HG03439 (cell line): ENCODE measurements around the gene PKIG.
"Not testable (repeated sequence)": the region's sequence is repeated elsewhere in the genome, so short reads cannot be mapped to it uniquely, and the experiment has no call there.

Source experiments
- ATAC-seq: cut with Tn5 transposase; IDR thresholded peaks from one replicate; pipeline ENCODE4 v1.9.1; 2021; ENCODE audit warnings: mild to moderate bottlenecking, moderate library complexity; ENCODE audit not compliant: unreplicated experiment

PKIG gene

DNA sequence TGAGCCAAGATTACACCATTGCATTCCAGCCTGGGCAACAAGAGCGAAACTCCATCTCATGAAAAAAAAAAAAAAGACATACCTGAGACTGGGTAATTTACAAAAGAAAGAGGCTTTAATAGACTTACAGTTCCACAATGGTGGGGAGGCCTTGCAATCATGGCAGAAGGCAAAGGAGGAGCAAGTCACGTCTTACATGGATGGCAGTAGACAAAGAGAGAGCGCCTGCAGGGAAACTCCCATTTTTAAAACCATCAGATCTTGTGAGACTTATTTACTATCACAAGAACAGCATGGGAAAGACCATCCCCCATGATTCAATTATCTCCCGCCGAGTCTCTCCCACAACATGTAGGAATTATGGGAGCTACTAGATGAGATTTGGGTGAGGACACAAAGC, 71.8 kb downstream of the PKIG start:
- not testable (repeated sequence) for ATAC-seq

DNA sequence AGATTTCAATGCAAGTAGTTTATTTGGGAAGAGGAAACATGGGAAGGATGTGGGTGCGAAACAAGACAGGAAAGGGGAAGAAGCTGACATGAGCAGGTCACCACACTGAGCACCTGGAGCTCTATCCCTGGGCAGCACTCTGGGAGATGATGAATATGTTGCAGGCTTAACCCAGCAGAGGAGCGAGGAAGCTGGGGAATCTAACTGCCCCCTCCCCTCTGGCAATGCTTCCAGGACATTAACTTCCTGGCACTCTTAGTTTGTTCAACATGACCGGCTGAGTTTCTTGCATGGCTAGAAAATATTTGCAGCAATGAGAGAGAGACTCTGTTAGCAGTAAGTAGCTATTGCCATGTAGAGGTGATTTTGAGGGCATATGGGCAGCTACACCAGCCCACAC, 74.1 kb downstream of the PKIG start:
- ATAC-seq, result no peak

GRCh38 chr20:44657875-44658274, 75.5 kb downstream of the PKIG start:
- ATAC-seq, result no peak

- ATAC-seq, result no peak
Measured at GRCh38 chr20:44658810-44659209, 76.4 kb downstream of the PKIG start.

DNA sequence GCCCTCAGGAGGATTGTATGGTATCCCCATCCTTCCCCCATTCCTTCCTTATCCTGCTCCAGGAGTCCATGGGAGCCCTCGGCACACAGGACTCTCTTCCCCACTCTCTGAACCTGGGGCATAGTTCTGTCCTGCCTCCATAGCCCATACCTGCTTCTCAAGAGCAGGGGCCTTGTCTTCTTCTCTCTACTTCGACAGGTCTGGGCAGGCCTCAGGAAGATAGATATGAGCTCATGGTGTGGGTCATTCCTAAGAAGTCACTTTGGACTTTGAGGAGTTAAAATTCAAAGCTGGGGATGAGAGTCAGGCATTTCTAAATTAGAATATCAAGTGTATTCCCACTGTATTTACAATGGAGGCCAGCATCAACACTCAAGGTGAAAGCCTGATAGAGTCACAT, 77.6 kb downstream of the PKIG start:
- ATAC-seq, result no peak

DNA sequence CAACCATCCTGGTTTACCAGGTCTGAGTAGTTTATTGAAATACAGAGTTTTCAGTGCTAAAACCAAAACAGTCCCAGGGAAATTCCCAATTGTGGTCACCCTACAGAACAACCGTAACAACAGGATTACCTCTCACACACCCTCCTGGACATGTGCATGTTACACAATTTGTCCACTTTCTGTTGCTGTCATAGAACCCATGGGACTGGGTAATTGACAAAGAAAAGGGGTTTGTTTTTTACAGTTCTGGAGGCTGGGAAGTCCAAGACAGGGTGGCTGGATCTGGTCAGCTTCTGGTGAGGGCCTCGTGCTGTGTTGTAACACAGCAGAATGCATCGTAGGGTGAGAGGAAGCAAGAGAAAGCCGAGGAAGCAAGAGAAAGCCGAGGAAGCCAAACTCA, 78.2 kb downstream of the PKIG start:
- ATAC-seq, result no peak

DNA sequence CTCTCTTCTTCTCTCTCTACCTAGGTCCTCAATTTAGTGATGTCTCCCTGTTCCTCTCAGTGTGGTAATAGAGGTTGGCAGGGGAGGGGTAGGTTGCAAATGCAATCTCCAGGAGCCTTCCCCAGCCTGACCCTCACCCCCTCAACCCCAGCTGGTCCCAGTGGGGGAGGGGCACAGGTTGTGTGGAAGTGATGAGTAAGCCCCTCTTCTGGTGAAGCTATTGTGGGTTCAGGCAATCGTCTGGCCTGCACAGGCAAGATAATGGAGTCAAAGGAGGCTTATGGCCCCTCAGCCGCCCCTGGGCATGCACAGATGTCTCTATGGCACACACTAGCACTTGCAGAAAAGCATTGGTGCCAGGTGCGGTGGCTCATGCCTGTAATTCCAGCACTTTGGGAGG, 79.9 kb downstream of the PKIG start:
- no peak for ATAC-seq

- no peak for ATAC-seq
Measured at GRCh38 chr20:44664131-44664530, 81.8 kb downstream of the PKIG start.

- no peak for ATAC-seq
Measured at GRCh38 chr20:44666066-44666465, 83.7 kb downstream of the PKIG start.
